A204.1 (cell line): ENCODE results near the gene EPN3.

Experiments used
- FAIRE-seq: peaks from 2 replicates; lab custom pipeline; 2012; peaks lifted over from hg19 to GRCh38; lab: Jason Lieb, UNC

Gene EPN3

DNA sequence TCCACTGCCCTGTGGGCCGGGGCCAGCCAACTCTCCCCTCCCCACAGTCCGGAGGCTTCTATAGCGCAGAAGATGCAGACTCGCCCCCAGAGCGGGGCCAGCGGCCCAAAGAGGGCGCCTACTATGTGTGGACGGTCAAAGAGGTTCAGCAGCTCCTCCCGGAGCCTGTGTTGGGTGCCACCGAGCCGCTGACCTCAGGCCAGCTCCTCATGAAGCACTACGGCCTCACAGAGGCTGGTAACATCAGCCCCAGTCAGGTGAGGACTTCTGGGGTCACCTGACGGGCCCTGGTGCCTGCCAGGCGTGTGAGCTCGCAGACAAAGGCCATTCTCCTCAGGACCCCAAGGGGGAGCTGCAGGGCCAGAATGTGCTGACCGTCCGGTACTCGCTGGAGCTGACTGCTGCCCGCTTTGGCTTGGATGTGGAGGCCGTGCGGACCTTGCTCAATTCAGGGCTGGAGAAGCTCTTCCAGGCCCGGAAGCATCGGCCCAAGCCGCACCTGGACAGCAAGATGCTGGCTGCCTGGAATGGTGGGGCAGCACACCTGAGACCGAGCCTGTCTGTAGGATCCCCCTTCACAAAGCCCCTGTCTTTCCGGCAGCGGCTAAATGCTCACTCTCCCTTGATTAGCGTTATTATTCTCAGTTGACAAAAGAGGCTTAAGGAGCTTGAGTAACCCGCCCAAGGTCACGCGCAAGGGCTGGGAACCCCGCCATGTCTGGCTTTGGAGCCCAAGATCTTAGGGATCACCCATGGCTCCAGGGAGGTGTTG, 18.3 kb downstream of the EPN3 start:
- no peak for FAIRE-seq

- no peak for FAIRE-seq
Measured at GRCh38 chr17:50551433-50551815, 18.9 kb downstream of the EPN3 start.

GRCh38 chr17:50551884-50552283, 19.3 kb downstream of the EPN3 start:
- FAIRE-seq, result no peak

DNA sequence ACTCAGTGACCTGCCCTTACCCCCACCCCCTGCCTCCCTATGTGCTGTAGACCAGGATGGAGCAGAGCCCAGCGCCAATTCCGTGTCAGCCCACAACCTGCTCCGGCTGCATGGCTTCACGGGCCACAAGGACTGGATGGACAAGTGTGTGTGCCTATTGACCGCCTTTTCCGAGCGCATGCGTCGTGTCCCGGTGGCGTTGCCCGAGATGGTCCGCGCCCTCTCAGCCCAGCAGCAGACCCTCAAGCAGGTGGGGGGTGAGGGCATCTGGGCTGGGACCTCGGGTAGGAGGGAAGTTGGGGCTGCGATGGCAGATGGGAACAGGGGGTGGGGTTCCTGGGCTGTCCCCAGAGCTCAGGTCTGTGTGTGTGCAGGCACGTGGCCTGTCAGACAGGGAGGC, 21.7 kb downstream of the EPN3 start:
- FAIRE-seq, result no peak

DNA sequence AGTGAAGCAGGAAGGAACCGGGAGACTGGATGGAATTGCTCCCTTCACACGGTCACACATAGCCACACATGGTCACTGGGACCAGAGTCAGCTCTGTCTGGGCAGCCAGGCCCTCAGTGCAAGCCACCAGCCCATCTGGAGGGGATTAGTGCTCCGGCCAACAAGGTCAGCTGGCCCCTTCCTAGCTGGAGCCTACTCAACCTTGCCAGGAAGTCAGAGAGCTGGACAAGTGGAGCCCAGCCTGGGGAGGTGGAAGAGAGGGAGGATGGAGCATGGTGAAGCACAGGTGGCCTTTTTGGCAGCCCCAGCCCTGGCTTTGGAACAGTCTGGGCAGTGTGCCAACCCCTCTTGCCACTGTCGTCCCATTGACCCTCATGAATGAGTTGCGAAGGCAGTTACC, 24.3 kb downstream of the EPN3 start:
- FAIRE-seq, result no peak

DNA sequence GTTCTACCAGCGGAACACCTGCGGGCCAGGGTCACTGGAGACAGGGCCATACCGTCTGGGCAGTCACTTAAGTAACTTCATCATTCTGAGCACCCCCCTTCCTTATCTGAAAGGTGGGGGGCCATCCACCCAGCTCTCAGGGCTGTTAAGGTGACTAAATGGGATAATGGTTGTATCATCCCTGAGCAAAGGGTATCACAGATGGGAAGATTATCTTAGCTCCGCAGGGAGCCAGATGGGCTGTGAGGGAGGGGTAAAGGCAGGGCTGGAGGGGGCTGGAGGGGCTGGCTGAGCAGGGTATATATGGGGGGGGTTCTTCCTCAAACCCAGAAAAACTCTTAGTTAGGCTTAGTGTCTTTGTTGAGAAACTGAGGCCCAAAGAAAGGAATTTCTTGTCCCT, 25.1 kb downstream of the EPN3 start:
- FAIRE-seq, result no peak

GRCh38 chr17:50558091-50558490, 25.6 kb downstream of the EPN3 start:
- FAIRE-seq, result no peak

GRCh38 chr17:50558581-50558940, 26.0 kb downstream of the EPN3 start:
- FAIRE-seq, result no peak

DNA sequence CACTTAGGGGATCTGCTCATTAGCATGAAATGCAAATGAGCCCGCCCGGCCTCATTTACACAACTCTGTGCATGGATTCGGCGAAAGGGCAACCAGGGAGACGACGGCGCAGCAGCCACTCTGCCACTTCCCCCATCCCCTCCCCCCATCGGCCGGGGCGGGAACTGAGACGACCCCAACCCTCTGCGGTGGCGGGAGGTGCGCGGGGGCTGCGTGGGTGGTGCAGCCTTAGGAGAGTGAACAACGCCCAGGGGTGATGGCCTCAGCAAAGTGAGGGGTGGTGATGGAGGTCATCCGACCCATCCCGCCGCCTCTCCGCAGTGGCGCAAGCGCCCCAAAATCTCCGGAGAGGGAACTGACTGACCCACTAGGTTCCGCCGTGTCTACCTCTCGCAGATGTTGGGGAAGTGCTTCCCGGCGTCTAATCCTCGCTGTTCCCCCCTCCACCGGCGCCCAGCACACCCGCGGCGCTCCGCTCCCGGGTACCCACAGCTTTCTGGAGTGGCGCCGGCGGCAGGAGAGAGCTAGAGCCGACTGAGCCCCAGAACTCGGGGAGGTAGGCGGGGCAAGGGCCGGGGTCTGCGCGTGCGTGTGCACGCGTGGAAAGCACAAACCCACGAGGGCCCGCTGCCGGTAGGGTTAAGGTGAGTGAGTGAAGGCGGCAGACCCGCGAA, 26.5 kb downstream of the EPN3 start:
- no peak for FAIRE-seq

- no peak for FAIRE-seq
Measured at GRCh38 chr17:50559674-50560184, 27.2 kb downstream of the EPN3 start.

DNA sequence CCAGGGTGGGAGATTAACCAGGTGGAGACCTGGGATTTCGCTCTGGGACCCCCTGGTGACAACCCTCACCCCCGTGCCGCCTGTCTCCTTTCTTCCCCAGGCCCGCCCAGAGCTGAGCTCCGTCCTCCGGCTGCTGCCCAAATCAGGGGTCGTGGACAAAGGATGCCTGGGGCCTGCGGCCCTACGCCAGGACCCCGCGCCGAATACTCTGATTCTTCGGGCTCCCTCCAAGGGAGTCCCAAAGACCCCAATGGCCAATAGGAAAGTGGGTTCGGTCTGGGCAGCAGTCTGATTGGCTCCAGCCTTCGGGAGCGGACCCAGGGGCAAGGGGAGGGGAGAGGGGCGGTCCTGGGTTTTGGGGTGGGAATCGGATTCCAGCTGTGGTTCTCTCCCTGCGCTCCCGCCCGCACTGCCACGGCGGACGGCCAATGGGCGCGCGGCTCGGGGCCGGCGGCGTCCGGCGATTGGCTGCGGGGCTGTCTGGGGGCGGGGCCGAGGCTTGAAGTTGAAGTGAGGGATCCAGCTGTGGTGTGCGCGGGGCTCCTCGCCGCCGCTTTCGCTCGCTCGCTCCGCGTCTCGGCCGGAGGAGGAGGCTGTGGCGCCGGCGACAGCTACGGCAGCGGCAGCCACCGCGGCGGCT, 27.8 kb downstream of the EPN3 start, which contains the start of gene CACNA1G:
TSS of gene CACNA1G (plus strand) at position 531 of the 640 bp plus-strand sequence. CDS start 745 bp downstream, outside the sequence.
- FAIRE-seq, result no peak

DNA sequence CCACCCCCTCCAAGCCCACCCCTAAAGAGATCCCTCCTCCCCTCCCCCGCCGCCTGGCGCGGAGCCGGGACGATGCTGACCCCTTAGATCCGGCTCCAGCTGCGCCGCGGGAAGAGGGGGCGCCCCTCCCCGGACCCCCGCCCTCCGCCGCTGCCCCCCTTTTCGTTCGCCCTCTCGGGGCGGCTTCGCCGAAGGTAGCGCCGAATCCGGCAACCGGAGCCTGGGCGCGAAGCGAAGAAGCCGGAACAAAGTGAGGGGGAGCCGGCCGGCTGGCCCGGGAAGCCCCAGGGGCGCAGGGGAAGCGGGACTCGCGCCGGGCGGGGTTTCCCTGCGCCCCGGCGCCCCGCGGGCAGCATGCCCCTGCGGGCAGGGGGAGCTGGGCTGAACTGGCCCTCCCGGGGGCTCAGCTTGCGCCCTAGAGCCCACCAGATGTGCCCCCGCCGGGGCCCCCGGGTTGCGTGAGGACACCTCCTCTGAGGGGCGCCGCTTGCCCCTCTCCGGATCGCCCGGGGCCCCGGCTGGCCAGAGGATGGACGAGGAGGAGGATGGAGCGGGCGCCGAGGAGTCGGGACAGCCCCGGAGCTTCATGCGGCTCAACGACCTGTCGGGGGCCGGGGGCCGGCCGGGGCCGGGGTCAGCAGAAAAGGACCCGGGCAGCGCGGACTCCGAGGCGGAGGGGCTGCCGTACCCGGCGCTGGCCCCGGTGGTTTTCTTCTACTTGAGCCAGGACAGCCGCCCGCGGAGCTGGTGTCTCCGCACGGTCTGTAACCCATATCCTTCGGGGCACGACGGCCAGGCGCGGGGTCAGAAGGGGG, 28.6 kb downstream of the EPN3 start:
- no peak for FAIRE-seq

DNA sequence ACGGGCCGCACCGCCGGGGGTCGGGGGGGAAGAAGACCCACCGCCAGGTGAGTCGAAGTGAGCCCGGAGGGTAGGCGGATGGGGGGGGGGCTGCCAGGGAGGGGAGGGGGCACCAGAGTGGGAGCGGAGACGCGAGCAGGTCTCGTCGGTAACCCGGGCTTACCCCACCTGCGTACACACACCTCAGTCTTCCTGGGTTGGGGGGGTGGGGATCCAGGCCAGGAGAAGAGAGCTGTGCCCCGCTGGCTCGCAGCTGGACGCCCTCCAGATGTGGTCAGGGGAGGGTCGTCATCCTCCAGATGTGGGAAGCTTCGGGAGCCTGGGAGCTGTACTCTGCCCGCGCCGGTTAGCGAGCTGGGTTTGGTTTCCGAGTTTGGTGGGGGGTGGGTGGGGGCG, 29.2 kb downstream of the EPN3 start:
- no peak for FAIRE-seq

DNA sequence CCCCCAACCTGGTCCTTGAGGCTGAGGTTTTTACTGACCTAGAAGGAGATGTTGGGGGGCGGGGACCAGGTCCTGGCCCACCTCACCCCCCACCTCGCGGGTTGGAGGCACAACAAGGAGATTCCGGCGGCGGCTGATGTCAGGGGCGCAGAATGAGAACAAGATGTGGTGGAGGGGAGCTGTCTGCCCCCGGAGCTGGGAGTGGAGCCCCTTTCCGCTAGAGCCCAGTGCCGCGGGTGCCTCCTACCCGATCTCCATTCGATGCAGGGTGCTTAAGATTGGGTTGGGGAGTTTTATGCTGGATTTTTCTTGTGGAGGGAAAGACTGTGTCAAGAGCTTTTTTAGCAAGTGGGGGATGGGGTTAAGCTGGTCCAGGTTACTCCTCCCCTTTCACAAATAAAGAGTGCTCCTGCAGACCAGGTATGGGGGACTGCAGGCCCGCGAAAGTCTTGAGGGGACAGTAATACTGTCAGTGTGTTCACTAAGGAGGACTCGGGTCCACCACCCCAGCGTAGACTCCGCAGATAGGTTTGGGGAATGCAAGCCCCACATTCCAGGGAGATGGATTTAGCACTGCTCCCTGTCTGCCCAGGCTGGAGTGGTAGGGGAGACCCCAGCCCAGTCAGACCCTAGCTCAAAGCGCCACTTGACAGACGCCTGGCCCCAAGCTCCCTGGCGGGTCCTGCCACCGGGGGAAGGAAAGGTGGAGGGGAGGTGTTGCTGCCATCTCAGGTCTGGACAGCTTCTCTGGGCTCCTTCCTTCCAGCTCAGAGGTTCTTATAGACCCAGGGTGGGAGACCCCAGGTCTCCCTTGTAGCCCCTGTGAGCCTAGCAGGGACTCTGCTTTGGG, 29.9 kb downstream of the EPN3 start:
- no peak for FAIRE-seq

DNA sequence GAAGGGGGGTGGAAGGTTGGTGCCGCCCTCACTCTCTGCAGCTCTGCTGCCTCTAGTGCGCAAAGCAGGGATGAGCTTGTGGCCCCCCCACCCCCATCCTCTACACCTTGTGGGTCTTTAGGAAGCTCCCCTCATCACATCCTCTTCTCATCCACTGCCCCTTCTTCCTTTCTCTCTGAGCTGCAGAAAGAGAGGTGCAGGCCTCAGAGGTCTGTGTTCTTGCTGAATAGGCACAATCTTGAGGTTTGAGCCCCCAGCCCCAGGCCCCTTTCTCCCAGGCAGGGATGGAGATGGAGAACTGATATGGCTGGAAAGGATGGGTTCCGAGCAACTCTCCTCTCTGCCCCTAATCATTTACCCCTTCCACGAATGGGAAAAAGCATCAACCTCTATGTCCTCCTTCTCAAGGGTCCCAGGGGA, 30.6 kb downstream of the EPN3 start:
- no peak for FAIRE-seq

- no peak for FAIRE-seq
Measured at GRCh38 chr17:50564916-50565315, 32.4 kb downstream of the EPN3 start.

DNA sequence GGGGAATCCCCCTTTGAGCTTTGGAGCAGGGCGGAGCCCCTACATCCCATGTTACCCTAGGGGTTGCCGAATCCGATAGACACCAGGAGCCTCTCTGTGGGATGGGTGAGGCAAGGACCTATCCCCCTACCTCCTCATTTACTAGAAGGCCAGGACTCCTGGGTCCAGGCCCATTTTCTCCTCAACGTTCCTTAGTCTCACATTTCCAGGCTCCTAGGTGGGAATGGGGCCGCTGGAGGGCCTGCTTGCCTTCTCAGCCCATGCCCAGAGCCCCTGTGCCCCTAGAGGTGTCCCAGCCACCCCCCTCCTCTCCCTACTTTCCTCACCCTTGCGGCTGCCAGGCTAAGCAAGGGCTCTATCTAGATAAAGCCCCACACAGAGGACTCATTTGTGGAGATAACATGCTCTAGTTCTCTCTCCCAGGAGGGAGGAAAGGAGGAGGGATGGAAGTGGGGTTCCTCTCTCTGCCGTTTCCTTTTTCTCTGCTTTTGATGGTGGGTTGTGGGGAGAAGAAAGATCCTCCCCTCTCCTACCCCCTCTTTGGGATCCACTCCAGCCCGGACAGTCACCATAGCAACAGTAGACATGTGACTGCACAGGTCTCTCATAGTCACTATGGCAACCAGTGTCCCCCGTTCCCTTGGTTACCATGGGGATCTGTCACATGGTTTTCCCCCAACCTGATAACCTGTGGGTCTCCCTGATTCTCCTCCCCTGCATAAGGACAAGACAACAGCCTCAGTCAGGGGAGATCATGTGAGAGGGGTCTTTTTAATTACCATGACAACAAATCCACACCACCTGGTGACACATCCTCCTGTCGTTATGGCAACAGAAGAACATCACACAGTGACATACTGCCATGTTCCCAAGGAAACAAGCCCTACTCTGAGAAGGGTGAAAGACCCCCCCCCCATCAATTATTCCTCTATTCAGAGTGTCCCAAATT, 33.1 kb downstream of the EPN3 start:
- FAIRE-seq, result no peak

DNA sequence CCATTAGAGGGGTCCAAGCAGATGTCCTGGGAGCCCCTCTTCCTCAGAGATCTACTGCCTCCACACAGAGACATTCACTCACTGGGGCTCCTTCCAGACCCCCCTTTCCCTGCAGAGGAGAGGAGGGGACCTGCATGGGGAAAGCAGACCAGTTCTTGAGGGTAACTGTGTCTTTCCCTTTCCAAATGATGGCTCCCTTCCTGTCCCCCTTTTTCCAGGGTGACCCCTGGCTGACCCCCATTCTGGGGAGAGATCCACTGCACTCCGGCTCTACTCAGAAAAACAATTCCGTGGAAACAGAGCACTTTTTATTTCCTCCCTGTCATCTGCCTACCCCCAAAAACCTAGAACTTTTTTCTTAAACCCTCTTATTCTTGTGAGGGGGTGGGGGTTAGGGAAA, 34.4 kb downstream of the EPN3 start:
- no peak for FAIRE-seq

DNA sequence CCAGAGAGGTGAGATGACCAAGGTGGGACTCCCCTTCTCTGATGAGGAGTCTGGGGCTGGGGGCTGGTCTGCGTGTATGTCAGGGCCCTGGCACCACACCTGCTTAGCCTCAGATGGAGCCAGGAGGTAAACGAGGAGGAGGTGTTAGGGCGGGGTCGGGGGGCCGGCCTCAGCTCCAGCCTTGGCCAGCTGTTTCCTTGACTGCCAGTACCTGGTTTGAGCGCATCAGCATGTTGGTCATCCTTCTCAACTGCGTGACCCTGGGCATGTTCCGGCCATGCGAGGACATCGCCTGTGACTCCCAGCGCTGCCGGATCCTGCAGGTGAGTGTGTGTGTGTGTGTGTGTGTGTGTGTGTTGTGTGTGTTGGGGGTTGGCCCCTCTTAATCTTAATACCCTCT, 36.1 kb downstream of the EPN3 start:
- no peak for FAIRE-seq

- FAIRE-seq, result no peak
Measured at GRCh38 chr17:50569592-50569991, 37.1 kb downstream of the EPN3 start.
